Measurements from ENCODE around the gene HORMAD1. TPM values are rescaled to one million over a fixed set of nuclear protein-coding genes. Genes with fewer than 3 reads are reported as not detected.

Gene HORMAD1
- total and polyA plus RNA-seq, 2 donors (not counting 1 experiment from before 2014, with no cell fraction given) = 0.94 to 2.1 TPM

GRCh38 chr1:150703427-150703826 lies 17.3 kb downstream of the HORMAD1 start:
- Histone ChIP-seq H2AFZ (ENCODE audit: insufficient read depth, low read depth, low read length, poor library complexity, severe bottlenecking) (no peak overlapping the region), H3K9ac (ENCODE audit: low read length) (no peak overlapping the region), H3K36me3 (replicated peaks in 1 of 2; ENCODE audit: control extremely low read depth in 1 of 2, control insufficient read depth in 1 of 2, extremely low read depth in 1 of 2, insufficient read depth in 2 of 2, low read length in 1 of 2) (no peaks in the 10 kb centered on the region), H3K27ac (ENCODE audit: low read length in 2 of 2) (no peak overlapping the region), H3K9me3 (ENCODE audit: control extremely low read depth in 1 of 3, control insufficient read depth in 2 of 3, insufficient read depth in 1 of 3, low read length in 2 of 3) (no peaks in the 10 kb centered on the region), H4K20me1 (ENCODE audit: control insufficient read depth, insufficient read depth, low read length, poor library complexity, severe bottlenecking) (no peaks in the 10 kb centered on the region), H3K79me2 (ENCODE audit: control insufficient read depth, insufficient read depth, low read length) (no peaks in the 10 kb centered on the region), H3K4me2 (replicated peaks; ENCODE audit: low read depth, low read length, poor library complexity, severe bottlenecking) (no peak overlapping the region), H3K4me1 (ENCODE audit: control insufficient read depth in 2 of 2, insufficient read depth in 2 of 2, low read length in 2 of 2) (no peaks in the 10 kb centered on the region), H3K4me3 (ENCODE audit: control extremely low read depth in 1 of 5, extremely low read depth in 1 of 5, insufficient read depth in 1 of 5, low read depth in 2 of 5, low read length in 4 of 5) (no peak overlapping the region), H3K27me3 (replicated peaks in 1 of 4; ENCODE audit: control extremely low read depth in 1 of 4, control insufficient read depth in 3 of 4, insufficient read depth in 4 of 4, low read length in 3 of 4) (no peaks in the 10 kb centered on the region)
- ChIA-PET CTCF (no interaction called here), POLR2A (no interaction called here)
- TF ChIP-seq CTCF (IDR thresholded peaks at IDR 0.05) (no peak), EZH2 (IDR thresholded peaks at IDR 0.05; ENCODE audit: borderline replicate concordance, insufficient read depth, low read depth, low read length, poor library complexity, severe bottlenecking) (no peak)
- Mint-ChIP-seq H3K9me3 (ENCODE audit: insufficient read depth) (no peaks in the 10 kb centered on the region), H3K27me3 (no peaks in the 10 kb centered on the region), H3K4me3 (no peak overlapping the region), H3K4me1 (no peaks in the 10 kb centered on the region), H3K27ac (no peak overlapping the region)
- intact Hi-C loops (cut with micrococcal nuclease) = no loop called here
- ATAC-seq (ENCODE audit: low read depth) (no peak), DNase-seq (no peak)

- peak; percentile 93 for DNase-seq
- Mint-ChIP-seq H3K9me3 (ENCODE audit: insufficient read depth) (no peaks in the 10 kb centered on the region), H3K27ac (peak within 1 kb of the TSS; percentile 97), H3K4me1 (peaks cover 19% of the 10 kb centered on the region), H3K4me3 (peak within 1 kb of the TSS; percentile 100), H3K27me3 (no peaks in the 10 kb centered on the region)
- Histone ChIP-seq H2AFZ (ENCODE audit: insufficient read depth, low read depth, low read length, poor library complexity, severe bottlenecking) (peak within 1 kb of the TSS; percentile 83), H3K4me3 (ENCODE audit: control extremely low read depth in 1 of 5, extremely low read depth in 1 of 5, insufficient read depth in 1 of 5, low read depth in 2 of 5, low read length in 4 of 5) (peak within 1 kb of the TSS; percentile 77 to 99 (median 90)), H3K4me2 (replicated peaks; ENCODE audit: low read depth, low read length, poor library complexity, severe bottlenecking) (peak within 1 kb of the TSS; percentile 79), H4K20me1 (ENCODE audit: control insufficient read depth, insufficient read depth, low read length, poor library complexity, severe bottlenecking) (no peaks in the 10 kb centered on the region), H3K9ac (ENCODE audit: low read length) (peak within 1 kb of the TSS; percentile 91), H3K27ac (ENCODE audit: low read length in 2 of 2) (peak within 1 kb of the TSS; percentile 66 to 78), H3K36me3 (replicated peaks in 1 of 2; ENCODE audit: control extremely low read depth in 1 of 2, control insufficient read depth in 1 of 2, extremely low read depth in 1 of 2, insufficient read depth in 2 of 2, low read length in 1 of 2) (peaks cover 5 to 17% of the 10 kb centered on the region in 2 experiments), H3K9me3 (ENCODE audit: control extremely low read depth in 1 of 3, control insufficient read depth in 2 of 3, insufficient read depth in 1 of 3, low read length in 2 of 3) (no peaks in the 10 kb centered on the region), H3K79me2 (ENCODE audit: control insufficient read depth, insufficient read depth, low read length) (peaks cover 13% of the 10 kb centered on the region), H3K27me3 (replicated peaks in 1 of 4; ENCODE audit: control extremely low read depth in 1 of 4, control insufficient read depth in 3 of 4, insufficient read depth in 4 of 4, low read length in 3 of 4) (no peaks in the 10 kb centered on the region), H3K4me1 (ENCODE audit: control insufficient read depth in 2 of 2, insufficient read depth in 2 of 2, low read length in 2 of 2) (peaks cover 4 to 11% of the 10 kb centered on the region in 2 donors)
- WGBS (ENCODE audit: insufficient coverage) = 2% methylated on average over 8 of the region's 18 CpGs
- TF ChIP-seq EZH2 (IDR thresholded peaks at IDR 0.05; ENCODE audit: borderline replicate concordance, insufficient read depth, low read depth, low read length, poor library complexity, severe bottlenecking) (no peak), CTCF (IDR thresholded peaks at IDR 0.05) (no peak)
- ChIA-PET POLR2A (interaction anchor here (0.7 to 1.6 kb wide), 4 partner anchors 68 to 194 kb away, joined by 3 to 5 read pairs (median 4); partner anchors contain the start of genes ENSA and MCL1), CTCF (interaction anchor here (0.9 to 1.5 kb wide), 10 partner anchors 10 to 299 kb away, joined by 3 to 12 read pairs (median 4); partner anchors contain the start of gene ENSA)
- intact Hi-C loops (cut with micrococcal nuclease) = loop anchor here (1.0 to 5.0 kb wide), 6 partner anchors 68 to 230 kb away; partner anchors contain the start of genes ARNT, CTSS, ENSA and FALEC
- peak; percentile 99 for ATAC-seq (ENCODE audit: low read depth)
Measured at GRCh38 chr1:150696995-150697927, 23.4 kb downstream of the HORMAD1 start, which contains the start of gene GOLPH3L. TSS of gene GOLPH3L (minus strand) at chr1:150697154. CDS start at chr1:150694838, 2,316 bp downstream.

Data from B cell (primary cell).